HG03342 (cell line): ENCODE results near the gene GCM1.
"Not testable (repeated sequence)": the region's sequence is repeated elsewhere in the genome, so short reads cannot be mapped to it uniquely, and the experiment has no call there.

Experiments used
- ATAC-seq: cut with Tn5 transposase; IDR thresholded peaks from one replicate; pipeline ENCODE4 v1.9.1; 2021; ENCODE audit warnings: mild to moderate bottlenecking, moderate library complexity; ENCODE audit not compliant: unreplicated experiment

The GCM1 gene

DNA sequence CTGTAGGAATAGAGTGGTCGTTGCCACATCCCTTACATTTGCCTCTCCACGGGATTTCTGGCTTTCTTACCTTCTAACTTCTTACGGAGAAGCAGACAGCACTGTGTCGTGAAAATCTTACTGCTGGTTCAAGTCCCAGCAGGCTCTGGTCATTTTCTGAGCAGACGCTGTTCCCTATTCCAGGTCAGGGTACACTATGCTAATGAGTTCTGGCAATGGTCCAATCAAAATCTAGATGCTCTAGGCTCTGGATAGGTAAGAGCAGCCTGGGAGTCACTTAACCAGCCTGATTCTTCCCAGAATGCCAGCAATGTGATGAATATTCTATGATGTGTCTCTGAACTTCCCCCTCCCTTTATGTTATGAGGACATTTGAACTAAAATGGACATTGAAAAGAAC is at the start of gene GCM1:
Gene GCM1, minus strand, starts transcription at position 158 of the 400 bp plus-strand sequence. CDS start 3,209 bp downstream, outside the sequence.
- ATAC-seq = no peak

DNA sequence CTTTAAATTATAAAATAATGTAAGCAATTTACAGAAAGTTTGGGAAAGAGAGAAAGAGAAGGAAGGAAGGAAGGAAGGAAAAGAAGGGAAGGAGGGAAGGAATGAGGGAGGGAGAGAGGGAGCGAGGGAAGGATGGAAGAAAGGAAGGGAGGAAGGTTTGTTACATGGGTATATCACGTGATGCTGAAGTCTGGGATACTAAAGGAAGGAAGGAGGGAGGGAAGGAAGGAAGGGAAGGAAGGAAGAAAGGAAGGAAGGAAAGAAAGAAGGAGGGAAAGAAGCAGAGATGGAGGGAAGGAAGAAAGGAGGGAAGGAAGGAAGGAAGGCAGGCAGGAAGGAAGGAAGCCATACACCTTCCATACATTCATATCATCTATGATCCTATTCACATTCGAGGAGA is 48.9 kb upstream of the GCM1 start:
- no peak for ATAC-seq

DNA sequence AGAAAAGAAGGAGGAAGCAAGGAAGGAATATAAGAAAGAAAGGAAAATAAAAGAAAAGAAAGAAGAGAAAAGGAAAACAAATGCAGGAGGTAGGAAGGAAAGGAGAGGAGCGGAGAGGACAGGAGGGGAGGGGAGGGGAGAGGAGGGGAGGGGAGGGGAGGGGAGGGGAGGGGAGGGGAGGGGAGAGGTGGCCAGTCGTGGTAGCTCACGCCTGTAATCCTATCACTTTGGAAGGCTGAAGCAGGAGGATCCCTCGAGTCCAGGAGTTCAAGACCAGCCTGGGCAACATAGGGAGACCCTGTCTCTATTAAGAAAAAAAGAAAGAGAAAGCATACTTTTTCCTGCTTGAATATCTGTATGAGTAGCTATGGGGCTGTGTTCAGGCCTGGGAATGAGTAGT is 46.4 kb upstream of the GCM1 start:
- ATAC-seq = no peak

GRCh38 chr6:53192682-53193188 is 44.1 kb upstream of the GCM1 start:
- no peak for ATAC-seq

- ATAC-seq = no peak
Observed at GRCh38 chr6:53189554-53189953, 40.9 kb upstream of the GCM1 start.

- ATAC-seq = no peak
Observed at GRCh38 chr6:53188833-53189232, 40.2 kb upstream of the GCM1 start.

DNA sequence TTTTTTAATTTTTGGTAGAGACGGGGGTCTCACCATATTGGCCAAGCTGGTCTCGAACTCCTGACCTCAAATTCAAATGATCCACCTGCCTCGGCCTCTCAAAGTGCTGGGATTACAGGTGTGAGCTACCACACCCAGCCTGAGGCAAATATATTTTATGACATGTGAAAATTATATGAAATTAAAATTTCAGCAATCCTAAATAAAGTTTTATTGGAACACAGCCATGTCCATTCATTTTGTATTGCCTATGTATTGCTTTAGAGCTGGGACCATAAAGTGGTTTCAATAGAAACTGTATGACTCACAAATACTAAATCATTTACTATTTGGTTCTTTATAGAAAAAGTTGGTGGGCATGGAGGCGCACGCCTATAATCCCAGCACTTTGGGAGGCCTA is 32.0 kb upstream of the GCM1 start:
- ATAC-seq = no peak

DNA sequence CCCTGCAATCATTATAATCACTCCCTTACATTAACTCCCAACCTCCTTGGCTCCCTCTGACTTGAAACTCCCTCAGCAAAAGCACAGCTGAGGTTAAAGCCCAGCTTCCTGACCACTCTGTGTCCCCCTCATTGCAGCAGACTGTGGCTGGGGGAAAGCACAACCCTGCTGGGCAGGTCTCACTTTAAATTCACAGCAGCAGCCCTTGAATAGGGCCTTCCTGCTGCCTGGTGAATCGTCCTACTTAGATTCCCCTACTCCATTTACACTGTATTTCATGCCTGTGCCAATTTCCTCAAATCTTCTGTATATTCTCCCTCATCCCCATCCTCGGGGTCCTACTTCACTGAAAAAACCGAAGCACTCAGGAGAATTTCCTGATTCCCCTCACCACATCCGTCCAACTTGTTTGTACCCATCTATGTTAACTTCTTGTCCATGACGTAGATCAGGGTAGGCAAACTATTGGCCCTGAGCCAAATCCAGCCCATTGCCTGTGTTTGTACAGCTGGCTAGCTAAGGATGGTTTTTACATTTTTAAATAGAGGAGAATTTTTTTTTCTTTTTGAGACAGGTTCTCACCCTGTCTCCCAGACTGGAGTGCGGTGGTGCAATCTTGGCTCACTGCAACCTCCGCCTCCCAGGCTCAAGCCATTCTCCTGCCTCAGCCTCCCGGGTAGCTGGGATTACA is 31.5 kb upstream of the GCM1 start:
- no peak for ATAC-seq

DNA sequence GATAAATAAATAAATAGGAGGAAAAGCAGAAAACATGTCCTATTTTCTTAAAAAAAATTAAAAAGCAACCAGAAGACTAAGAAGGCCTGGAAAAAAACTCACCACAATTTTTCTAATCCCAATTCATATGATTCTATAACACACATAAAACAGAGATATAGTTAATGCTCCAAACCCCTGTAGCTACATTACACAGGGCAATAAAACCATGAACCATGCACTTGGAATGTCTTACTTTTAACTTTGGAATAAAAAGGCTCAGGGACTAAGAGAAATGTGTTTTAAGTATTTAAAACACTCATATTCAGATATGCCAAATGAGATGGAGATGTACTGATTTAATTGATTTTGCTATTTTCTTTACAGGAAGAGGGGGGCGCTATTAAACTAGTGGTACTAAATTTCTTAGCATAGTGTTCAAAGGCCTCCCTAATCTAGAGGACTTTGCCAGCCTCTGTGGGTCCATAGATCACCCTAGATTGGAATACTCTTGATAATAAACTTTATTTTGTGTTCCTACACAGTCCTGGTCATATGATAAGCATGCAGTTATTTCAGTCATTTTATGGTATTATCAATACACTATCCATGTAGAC is 30.3 kb upstream of the GCM1 start:
- ATAC-seq = no peak

- no peak for ATAC-seq
Observed at GRCh38 chr6:53175027-53175426, 26.4 kb upstream of the GCM1 start.

DNA sequence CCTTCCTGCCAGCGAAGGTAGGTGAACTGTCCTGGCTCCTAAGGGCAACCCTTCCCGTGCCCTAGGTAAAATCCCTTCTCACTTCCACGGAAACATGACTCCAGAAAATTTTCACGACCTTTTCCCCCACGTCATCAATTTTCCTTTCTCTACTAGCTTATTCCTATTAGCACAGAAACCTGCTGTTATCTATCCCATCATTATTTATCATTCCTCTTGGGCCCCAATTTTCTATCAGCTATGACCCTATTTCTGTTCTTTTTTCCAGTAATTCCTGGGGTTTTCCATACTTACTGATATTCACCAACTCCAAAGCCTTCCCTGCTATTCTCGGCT is 23.8 kb upstream of the GCM1 start:
- peak; percentile 2 for ATAC-seq

DNA sequence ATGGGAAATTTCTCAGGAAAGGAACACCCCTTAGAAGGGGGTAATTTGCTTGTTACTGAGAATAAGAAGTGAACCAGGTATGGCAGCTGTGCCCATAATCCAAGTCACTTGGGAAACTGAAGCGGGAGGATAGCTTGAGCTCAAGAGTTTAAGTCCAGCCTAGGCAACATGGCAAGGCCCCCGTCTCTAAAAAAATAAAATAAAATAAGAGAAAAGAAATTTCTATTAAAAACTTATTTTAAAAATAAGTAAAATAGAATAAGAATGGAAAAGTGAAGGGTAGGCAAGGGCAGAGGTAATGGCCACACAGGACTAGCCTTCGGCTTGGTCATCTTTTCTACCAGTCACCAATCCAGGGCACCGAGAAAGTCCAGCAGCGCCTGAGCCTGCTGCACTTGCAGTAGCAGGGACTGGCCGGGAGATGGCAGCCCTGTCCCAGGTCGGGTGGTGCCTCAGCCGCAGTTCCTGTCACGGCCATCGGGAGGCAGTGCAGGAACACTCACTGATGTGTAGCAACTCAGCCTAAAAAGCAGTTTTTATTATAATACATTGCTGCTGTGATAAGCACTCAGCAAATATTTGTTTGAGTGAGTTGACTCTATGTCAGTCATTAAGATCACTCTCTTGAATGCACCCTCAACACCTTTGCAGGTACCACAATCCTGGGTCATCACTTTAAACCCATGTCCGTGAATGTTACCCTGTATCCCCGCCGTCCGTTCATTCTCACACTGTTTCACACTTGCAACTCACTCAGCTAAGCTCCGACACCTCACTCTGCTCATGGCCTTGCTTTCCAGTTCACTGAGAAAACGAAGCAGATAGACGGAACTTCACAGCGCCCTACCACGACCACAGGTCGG is 23.2 kb upstream of the GCM1 start:
- peak; percentile 74 for ATAC-seq

- ATAC-seq = no peak
Observed at GRCh38 chr6:53168516-53169267, 20.1 kb upstream of the GCM1 start.

- ATAC-seq = no peak
Observed at GRCh38 chr6:53165293-53165692, 16.7 kb upstream of the GCM1 start.

- no peak for ATAC-seq
Observed at GRCh38 chr6:53162606-53163005, 14.0 kb upstream of the GCM1 start.

GRCh38 chr6:53161481-53162009 is 12.9 kb upstream of the GCM1 start:
- no peak for ATAC-seq

- no peak for ATAC-seq
Observed at GRCh38 chr6:53159558-53159957, 10.9 kb upstream of the GCM1 start.

DNA sequence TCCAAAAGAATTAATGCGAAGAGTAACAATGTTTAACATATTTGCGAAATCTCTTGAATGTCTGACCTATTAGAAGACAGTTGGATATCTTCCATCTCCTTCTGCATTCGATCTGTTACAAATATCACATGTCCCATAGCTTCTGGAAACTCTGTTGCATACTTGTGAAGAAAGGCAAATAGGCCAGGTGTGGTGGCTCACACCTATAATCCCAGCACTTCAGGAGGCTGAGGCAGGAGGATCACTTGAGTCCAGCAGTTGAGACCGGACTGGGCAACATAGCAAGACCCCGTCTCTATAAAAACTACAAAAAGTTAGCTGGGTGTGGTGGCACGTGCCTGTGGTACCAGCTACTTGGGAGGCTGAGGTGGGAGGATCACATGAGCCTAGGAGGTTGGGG is 9.4 kb upstream of the GCM1 start:
- ATAC-seq = not testable (repeated sequence)

DNA sequence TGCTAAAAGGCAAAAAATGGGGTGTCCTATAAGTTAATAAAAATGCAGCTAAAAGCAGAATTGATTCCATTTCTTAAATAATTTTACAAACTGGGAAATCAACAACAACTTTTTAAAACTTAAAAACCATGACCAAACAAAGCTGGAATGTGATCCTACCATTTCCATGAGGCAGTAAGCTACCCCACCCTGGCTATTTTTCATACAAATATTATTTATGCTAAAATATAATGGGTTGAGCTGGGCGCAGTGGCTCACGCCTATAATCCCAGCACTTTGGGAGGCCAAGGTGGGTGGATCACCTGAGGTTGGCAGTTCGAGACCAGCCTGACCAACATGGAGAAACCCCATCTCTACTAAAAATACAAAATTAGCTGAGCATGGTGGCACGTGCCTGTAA is 6.6 kb upstream of the GCM1 start:
- not testable (repeated sequence) for ATAC-seq

DNA sequence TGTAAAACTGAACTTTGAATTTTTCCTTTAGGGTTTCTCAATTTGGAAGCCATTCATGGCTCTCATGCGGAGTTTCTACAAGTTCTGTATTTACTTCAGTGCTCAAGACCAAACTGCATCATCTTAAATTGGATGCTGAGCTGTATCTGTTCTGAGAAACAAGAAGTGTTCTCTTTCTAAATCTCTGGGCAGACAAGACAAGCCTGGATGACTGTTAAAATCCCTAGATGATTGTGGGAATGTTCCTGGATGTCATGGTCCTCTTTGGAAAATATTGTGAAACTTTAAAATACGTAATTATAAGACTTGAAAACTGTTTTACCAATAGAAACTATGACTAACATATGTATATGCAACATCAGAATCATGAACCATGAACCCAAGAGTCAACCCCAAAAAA is 6.2 kb upstream of the GCM1 start:
- ATAC-seq = no peak

DNA sequence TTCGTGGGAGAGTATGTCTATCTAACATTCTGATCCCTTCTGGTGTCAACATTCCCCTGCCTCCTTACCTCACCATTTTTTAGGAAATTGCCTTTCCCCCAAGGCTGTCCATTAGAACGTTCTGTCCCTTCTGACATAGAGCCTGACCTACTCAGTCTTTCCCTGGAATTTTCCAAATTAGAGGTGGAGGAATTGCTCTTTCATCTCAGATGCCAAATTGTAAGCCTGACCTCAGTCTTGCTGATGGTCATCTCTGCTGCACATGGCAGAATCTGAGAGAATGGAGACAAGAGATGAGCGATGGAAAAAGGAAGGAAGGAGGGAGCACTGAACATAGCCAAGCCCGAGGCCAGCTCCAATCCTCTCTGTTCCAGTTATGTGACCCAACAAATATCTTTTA is 5.4 kb upstream of the GCM1 start:
- ATAC-seq = no peak
